HG02623 (cell line): ENCODE measurements around the gene ATP2C1.
"Not testable (repeated sequence)": the region's sequence is repeated elsewhere in the genome, so short reads cannot be mapped to it uniquely, and the experiment has no call there.

Source experiments
- ATAC-seq: cut with Tn5 transposase; IDR thresholded peaks from one replicate; pipeline ENCODE4 v1.9.1; 2021; ENCODE audit warnings: moderate library complexity; ENCODE audit not compliant: unreplicated experiment

Gene ATP2C1

GRCh38 chr3:130893376-130894129 is at the start of gene ATP2C1:
Gene ATP2C1 (plus strand): TSS chr3:130894084. CDS start chr3:130894770, 686 bp downstream.
- ATAC-seq: peak; percentile 85

GRCh38 chr3:130844462-130844861 is 49.4 kb upstream of the ATP2C1 start:
- no peak for ATAC-seq

- ATAC-seq: no peak
Measured at GRCh38 chr3:130846181-130846580, 47.7 kb upstream of the ATP2C1 start.

GRCh38 chr3:130849091-130849552 is 44.8 kb upstream of the ATP2C1 start:
- no peak for ATAC-seq

GRCh38 chr3:130850044-130850797 is 43.7 kb upstream of the ATP2C1 start:
- ATAC-seq: peak; percentile 55

GRCh38 chr3:130850843-130851242 is 43.0 kb upstream of the ATP2C1 start:
- ATAC-seq: no peak

- no peak for ATAC-seq
Measured at GRCh38 chr3:130851277-130851676, 42.6 kb upstream of the ATP2C1 start.

- no peak for ATAC-seq
Measured at GRCh38 chr3:130853581-130853980, 40.3 kb upstream of the ATP2C1 start.

- ATAC-seq: peak; percentile 49
Measured at GRCh38 chr3:130854208-130854864, 39.5 kb upstream of the ATP2C1 start.

GRCh38 chr3:130857336-130858026 is 36.4 kb upstream of the ATP2C1 start:
- ATAC-seq: no peak

GRCh38 chr3:130862130-130862529 is 31.8 kb upstream of the ATP2C1 start:
- not testable (repeated sequence) for ATAC-seq

GRCh38 chr3:130865489-130865888 is 28.4 kb upstream of the ATP2C1 start:
- ATAC-seq: no peak

GRCh38 chr3:130866327-130866726 is 27.6 kb upstream of the ATP2C1 start:
- ATAC-seq: no peak

- no peak for ATAC-seq
Measured at GRCh38 chr3:130870423-130870822, 23.5 kb upstream of the ATP2C1 start.

- no peak for ATAC-seq
Measured at GRCh38 chr3:130876594-130876993, 17.3 kb upstream of the ATP2C1 start.

- no peak for ATAC-seq
Measured at GRCh38 chr3:130878464-130878863, 15.4 kb upstream of the ATP2C1 start.

- ATAC-seq: no peak
Measured at GRCh38 chr3:130889416-130889946, 4.4 kb upstream of the ATP2C1 start.

GRCh38 chr3:130892759-130893375 is 1.0 kb upstream of the ATP2C1 start:
- peak; percentile 36 for ATAC-seq

- peak; percentile 14 for ATAC-seq
Measured at GRCh38 chr3:130894130-130894985, 474 bp downstream of the ATP2C1 start.

- ATAC-seq: no peak
Measured at GRCh38 chr3:130894986-130895280, 1.0 kb downstream of the ATP2C1 start.
